HG03095 (cell line): ENCODE data around the gene KIF11.

Experiments
- ATAC-seq: cut with Tn5 transposase; IDR thresholded peaks from one replicate; pipeline ENCODE4 v1.9.1; 2021; ENCODE audit warnings: moderate library complexity; ENCODE audit not compliant: unreplicated experiment

Gene KIF11

DNA sequence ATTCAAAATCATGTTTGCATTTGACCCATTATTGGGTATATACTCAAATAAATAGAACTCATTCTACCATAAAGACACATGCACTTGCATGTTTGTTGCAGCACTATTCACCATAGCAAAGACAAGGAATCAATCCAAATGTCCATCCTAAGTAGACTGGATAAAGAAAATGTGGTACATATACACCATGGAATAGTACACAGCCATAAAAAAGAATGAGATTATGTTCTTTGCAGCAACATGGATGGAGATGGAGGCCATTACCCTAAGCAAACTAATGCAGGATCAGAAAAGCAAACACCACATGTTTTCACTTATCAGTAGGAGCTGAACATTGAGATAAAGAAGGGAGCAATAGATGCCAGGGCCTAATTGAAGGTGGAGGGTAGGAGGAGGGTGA is 84.8 kb downstream of the KIF11 start:
- no peak for ATAC-seq

DNA sequence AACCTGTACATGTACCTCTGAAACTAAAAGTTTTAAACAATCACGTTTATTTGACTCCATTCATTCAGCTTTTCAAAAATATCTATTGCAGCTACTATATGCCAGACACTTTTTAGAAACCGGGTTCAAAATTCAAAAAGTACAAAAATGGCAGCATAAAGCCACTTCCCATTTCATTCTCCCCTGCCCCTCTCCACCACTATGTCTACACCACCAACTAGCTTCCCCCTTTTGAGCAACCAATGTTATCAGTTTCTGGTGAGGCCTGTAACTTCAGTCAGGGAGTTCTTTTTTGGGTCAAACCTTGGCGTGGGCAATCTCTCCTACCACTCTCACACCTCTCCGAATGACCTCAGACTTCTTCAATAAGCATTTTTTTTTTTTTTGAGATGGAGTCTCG is 85.3 kb downstream of the KIF11 start:
- no peak for ATAC-seq

DNA sequence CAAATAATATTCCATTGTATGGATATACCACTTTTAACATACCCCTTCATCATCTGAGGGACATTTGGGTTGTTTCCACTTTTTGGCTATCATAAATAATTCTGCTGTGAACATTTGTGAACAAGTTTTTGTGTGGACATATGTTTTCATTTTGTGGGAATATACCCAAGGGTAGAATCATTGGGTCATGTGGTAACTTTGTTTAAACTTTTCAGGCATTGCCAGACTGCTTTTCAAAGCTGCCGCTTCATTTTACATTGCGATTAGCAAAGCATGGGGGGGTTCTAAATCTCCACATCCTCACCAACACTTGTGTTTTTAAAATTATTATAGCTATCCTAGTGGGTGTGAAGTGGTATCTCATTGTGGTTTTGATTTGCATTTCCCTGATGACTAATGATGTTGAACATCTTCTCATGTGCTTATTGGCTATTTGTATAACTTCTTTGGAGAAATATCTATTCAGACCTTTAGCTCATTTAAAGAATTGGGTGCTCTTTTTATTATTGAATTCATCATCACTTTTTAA is 88.4 kb downstream of the KIF11 start:
- ATAC-seq = no peak

DNA sequence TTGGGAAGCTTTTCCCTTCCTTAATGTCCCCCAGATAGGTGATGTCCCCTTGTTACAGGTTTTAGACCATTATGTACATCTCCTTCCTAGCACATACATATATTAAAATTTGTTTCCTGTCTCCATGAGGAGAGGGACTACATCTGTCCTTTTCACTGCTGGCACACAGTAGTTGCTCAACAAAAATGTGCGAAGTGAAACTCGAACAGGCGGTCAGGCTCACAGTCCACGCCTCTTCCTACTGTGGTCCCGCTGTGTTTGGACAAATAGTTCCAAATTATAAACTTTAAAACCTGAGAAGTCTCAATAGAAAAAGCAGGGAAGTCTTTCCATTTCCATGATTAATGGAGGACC is 95.6 kb downstream of the KIF11 start:
- ATAC-seq = no peak

DNA sequence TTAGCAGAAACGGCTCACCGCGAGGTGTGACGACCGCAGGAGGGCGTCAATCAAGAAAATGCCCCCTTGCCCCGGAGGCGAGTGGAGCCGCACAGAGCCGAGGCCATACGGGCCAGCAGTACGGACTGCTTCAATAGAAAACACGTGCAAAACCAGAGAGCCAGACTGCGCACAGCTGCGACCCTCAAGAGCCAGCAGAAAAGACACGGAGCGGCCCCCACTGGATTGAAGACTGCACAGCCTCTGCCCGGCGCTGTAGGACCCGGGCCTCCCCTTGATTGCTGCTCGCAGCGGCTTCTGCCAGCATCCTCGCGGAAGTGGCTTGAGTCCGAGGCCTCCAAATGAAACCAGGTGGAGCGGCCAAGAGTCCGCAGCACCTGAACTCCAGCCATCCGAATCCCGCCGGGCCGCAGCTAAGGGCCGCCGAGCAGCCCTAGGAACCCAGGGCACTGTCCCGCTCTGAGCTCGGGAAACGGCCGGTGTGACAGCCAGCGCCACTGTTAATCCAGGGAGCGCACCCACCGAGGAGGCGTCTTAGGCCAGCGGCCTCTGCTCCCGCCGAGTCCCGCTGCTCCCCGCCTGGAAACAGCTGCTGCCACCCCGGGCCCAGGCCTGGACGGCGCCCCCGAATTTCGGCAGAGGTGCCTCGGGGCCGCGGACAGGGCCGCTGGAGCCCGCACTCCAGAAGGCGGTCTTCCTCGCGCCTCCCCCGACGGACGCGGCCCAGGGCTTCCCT is 96.2 kb downstream of the KIF11 start:
- ATAC-seq = peak; percentile 18

DNA sequence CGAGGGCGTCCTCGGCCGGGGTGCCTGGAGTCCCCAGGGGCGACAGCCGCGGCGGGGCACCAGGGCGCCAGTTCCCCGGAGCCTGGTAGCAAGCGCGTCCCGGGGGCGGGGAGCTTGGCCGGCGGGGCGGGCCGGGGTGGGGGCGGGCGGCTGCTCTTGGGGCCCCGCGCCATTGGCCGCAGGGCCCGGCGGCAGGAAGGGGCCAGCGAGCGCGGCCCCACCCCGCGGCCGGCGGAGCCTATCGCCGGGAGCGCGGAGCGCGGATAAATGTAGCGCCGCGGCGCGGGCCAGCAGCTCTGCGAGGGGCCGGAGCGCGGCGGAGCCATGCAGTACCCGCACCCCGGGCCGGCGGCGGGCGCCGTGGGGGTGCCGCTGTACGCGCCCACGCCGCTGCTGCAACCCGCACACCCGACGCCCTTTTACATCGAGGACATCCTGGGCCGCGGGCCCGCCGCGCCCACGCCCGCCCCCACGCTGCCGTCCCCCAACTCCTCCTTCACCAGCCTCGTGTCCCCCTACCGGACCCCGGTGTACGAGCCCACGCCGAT is 96.8 kb downstream of the KIF11 start, which contains the start of gene HHEX:
Gene HHEX (plus strand): TSS at position 293 of the 548 bp plus-strand sequence. CDS start 32 bp downstream, at position 325.
- peak; percentile 48 for ATAC-seq

DNA sequence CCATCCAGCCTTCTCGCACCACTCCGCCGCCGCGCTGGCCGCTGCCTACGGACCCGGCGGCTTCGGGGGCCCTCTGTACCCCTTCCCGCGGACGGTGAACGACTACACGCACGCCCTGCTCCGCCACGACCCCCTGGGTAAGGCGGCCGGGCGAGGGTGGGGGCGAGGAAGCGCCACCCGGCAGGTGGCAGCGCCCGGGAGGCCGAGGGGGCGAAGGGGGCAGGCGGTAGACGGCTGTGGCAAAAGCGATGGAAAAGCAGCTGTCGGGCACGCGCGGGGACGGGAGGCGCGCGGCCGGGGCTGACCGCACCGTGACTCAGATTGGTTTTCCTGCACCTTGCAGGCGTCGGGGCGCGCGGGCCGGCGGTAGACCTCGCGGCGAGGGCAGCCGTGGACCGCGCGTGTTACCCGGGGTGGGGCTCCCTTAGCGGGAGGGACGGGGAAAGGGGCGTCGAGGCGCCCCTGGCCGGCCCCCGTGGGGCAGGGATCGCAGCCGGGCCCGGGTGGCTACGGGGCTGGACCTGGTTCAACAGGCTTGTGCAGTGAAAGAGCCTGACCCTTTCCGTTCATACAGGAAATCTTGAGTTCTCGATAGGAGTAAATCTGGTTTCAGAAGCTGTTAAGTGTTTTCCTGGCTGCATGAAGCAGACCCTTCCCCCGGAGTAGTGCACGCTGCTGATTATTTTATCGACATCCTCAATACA is 97.4 kb downstream of the KIF11 start:
- peak; percentile 41 for ATAC-seq

DNA sequence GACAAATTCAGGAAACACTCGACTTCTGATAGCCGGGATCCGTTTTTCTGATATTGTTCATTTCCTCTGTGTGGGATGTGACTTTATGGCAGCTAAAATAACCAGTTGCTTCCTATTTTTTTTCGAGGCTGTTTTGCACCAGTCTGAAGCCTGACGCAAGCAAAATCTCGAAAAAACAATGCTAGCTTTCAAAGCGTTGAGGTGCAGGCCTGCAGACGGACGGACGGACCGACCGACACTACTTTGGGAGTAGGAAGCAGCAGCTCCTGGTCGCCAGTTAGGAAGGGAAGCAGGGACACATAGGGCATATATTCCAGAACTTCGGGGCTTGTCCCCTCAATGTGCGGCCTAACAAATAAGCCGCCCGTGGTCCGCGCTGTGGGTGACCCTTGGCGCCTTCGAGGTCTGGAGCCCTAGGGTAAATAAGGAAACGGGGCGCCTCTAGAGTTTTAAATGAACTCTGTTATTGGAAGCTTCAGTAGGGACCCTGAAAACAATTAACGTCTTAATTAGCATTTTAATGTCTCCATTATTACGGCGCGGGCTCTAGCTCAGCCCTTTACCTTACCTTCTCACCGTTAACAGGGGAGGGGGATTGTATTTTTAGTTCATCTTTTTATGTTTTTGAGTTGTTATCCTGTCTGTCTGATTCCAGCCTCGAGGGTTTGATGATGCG is 98.1 kb downstream of the KIF11 start:
- no peak for ATAC-seq

DNA sequence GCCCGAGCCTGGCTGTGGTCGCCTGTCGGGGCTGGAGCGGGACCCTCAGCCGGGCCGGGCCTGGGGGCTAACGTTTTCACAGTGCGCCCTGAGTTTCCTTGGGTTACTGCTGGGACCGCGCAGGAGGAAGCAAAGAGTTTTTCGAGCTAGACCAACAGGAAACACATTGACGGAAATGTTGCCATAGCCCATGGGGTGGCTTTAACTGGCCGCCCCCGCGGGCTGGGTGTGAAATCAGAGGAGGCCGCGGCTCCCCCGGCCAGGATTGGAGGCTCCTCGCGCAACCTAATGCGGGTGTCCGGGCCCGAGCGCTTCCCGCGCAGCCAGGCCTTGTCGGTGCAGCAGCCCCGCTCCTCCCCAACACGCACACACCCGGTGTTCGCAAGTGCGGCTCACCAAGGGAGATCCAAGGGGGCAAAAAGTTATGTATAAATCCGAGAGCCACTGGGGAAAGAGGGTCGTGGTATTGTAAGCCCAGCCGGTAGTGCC is 98.7 kb downstream of the KIF11 start:
- ATAC-seq = no peak

DNA sequence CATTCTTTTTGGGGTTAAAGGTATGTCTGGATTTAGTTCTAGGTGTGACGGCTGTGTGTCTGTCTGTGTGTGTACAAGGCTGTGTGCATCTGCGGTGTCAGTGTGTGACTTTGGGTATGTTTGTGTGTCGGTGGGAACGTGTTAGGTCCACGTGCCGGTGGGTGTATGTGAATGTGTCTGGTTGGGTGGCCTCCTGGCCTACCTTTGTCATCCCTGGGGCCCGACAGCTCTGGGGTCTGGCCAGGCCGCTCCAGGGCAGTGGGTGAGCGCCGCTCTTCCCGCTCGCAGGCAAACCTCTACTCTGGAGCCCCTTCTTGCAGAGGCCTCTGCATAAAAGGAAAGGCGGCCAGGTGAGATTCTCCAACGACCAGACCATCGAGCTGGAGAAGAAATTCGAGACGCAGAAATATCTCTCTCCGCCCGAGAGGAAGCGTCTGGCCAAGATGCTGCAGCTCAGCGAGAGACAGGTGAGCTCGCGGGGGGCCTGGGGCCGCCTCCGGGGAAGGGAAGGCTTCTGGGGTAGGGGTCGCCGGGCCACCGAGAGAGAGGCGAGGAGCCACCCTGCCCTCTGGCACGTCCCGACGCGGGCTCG is 99.2 kb downstream of the KIF11 start:
- ATAC-seq = no peak

DNA sequence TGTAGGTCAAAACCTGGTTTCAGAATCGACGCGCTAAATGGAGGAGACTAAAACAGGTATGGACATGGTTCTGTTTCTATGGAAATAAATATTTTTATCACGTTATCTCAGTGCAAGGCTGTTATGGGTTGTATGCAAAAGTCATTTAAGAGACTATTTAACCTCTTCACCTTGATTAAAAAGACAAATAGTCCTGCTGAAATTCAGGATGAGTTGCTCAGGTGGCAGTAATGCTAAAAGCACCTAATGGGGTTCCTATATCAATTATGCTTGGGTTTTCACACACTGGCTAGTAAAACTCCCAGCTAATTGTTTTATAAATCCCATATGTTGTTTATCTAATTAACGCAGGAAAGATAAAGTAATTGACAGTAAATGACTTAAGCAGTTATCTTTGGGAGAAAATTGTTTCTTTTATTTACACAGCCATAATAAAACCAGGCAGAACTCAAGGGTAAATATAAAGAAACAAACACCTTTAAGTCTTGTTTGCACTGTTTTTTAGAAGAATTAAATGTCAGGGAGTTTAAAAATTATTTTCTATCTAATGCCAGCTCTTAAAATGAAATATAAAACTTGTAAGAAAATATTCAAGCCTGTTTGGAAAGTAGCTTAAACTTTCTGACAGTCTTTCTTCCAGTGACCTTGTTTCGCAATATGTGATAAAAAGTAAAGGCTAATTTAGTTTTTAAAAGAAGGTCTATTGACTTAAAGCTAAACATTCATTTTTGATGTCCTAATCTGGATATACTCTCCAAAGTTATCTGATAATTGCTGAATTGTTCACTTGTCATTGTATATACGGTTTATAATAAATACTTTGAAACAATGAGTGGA is 100.0 kb downstream of the KIF11 start:
- ATAC-seq = no peak

DNA sequence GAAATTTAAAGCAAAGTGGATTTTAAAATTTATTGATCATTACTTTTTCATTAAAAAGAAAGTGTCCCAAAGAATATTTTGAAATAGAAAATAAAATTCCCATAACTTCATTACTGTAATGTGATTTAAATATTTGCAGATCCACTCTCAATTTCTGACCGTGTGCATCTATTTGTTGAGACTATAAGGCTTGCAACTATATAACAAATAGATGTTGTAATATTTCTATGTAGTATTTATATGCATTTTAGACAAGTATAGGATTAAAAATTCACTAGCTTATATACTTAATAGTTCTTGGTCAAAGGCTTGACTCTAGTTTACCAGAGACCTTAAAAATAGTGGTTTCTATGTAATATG is 100.6 kb downstream of the KIF11 start:
- no peak for ATAC-seq

DNA sequence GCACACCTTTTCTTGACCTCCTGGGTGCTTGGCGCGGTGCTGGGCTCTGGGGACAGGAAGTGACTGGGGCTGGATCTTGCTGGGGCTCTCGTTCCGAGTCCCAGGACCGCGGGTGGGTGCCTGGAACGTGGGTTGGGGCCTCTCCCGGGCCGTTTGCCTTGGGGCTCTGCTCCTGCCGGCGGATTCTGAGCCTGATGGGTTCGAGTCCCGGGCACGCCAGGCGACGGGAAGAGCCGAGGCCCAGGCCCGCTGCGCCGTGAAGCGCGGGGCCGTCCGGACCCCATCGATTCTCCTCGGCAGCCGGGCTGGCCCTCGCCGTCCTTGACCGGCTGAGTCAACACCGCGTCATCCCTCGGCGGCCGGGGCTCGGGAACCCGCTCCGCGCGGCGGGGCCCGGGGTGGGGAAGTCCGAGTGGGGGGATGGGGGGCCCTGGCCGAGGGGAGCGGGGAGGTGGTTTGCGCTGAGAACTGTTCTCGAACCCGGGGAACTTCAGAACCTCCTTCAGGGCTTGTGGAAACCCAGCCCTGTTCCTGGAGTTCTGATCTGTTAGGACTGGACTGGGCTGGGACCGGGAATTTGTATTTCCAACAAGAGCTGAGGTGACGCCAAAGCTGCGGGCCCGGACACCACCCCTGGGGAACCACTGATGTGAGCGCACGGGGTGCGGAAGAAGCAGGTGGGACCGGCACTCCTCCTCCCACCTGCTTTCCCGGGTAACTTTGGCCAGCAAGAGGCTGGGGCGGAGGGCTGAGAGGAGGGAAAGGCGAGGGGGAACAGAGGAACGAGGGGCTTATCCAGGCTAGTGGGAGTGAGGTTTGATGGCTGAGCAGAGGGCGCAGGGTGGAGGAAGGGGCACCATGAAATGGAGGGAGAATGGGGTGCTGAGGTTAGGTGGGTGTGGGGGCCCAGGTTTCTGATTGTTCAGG is 103.0 kb downstream of the KIF11 start:
- no peak for ATAC-seq

DNA sequence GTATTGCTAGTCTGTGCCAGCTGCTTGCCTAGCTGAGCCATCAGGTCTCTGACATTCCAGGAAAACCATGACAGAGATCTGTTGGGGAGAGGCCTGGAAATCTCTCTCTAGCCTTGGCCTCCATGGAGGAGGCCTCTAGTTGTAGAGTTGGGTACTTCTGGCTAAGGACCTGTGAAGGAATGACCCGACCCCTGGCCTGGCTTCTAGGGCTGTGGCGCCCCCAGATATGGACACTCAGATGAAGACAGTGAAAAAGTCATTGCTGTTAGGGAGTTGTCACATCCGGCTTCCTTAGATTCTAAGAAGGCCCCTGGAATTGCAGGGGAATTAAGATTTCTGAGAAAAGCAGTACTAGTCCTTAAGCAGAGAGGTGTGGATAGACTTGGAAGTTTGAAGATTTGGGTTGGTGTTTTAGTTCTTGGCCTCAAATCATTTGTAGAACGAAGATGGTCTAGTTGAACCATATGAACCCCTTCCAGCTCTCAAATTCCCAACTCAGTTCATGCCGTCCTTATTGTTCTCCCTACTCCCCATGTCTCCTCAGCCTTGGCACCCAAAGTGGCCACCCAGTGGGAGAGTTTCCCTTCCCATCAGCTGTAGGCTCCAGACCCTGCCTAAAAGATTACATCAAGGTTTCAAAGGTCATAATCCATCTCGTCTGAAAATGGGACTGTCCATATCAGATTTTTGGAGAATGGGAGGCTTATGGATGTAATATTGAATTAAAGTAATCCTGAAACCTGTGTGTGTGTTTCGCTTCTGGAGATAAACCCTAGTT is 103.9 kb downstream of the KIF11 start:
- no peak for ATAC-seq

DNA sequence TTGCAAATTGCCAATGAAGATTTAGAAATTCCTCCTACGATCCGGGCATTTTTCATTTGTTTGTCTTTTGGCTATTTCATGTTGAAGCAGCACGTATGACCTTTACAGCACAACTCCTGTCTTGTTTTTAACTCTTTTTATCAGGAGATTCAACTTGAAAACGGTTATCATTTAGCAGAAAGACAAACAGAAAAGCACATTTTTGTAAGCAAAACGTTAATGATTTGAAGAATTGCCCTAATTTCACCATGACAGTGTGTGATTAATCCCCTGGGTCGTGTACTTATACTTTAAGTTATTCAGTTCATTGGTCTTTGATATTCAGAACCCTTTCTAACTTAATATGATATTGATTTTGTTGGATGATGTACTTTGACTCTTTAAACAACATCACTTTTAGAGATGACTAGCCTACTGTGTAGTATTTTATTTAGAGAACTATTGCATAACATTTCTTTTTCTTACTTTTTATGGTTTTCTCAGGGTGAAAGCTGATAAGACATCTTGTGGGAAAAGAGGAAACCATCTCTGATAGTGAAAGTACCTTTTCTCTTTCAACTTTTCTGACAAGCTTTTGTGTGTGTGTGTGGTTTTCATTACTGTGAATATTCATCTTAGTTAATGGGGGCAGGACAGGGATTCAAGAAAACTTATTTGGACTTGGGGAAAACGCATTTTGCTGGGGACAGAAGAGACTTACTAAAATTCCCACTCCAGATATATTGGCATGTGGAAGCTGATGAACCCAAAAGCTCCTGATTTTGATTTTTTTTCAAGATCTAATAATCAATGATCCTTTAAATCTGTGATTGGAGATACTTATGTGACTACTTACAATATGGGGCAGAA is 105.0 kb downstream of the KIF11 start:
- no peak for ATAC-seq

DNA sequence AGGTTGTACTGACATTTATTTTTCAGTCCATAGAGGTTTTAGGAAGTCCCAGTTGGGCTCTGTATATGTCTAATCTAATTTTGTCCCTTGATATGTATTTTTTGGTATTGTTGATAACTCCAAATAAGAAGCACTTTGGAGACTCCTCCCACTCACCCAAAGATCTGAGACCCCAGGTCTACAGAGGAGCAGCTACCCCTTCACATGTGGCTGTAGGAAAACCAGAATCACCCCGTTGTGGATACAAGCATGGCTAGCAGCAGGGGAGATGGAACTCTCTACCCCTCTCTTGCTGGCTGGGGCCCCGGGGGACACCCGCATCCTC is 106.2 kb downstream of the KIF11 start:
- ATAC-seq = no peak

DNA sequence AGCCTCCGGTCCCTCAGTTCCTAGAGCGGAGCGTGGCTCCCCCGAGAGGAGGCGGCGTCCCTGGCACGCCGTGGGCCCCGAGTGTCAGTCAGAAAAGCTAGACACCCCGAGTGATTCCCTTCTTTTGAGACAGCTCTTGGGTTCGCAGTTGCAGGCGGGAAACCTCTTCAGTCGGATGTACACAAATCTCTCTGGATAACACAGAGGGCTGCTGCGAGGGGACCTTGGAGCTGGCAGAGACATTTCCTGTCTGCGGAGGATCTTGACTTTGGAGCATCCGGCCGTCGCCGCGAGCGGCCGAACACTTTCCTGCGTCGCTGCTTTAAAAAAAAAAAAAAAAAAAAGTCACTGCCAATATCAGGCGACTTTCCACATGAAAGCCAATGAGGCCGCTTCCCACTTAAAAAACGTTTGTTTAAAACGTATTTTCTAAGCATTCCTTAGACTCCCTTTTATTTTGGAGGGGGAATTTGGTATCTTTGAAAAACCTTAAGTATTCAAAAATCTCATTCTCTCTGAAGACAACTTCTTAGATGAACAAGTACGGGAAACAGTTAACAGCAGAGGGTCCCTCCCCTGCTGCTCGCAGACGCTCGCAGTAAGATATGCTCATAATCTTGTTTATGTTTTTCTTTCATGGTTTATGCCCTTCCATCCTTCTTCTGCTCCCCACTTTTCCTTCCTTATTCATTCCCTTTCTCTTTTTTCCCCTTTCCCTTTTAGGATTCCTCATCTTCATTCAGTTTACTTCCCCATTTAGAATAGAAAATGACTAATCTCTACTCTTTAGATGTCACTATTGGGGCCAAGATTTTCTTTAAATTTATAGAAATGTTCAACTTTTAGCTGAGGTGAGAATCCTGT is 106.8 kb downstream of the KIF11 start:
- ATAC-seq = no peak
